ENCODE data around the gene APOH. TPM values are rescaled to one million over a fixed set of nuclear protein-coding genes. Genes with fewer than 3 reads are reported as not detected.

The APOH gene
- total RNA-seq, 1 experiment from 2014 or later, result not detected

GRCh38 chr17:66175892-66176291, 53.3 kb downstream of the APOH start:
- BruUV-seq (replicated peaks), result no TSS peak
- Mint-ChIP-seq H3K9me3 (ENCODE audit: unreplicated experiment) (no peaks in the 10 kb centered on the region), H3K27ac (ENCODE audit: low read depth, unreplicated experiment) (no peak overlapping the region), H3K4me3 (ENCODE audit: unreplicated experiment) (no peak overlapping the region), H3K4me1 (ENCODE audit: insufficient read depth, unreplicated experiment) (no peaks in the 10 kb centered on the region), H3K27me3 (ENCODE audit: insufficient read depth, unreplicated experiment) (no peaks in the 10 kb centered on the region), H3K36me3 (ENCODE audit: insufficient read depth, unreplicated experiment) (no peaks in the 10 kb centered on the region)
- ChIA-PET CTCF (interaction anchor here (0.7 kb wide), 1 partner anchor 619 kb away, joined by 5 read pairs; no protein-coding TSS in a partner anchor), POLR2A (no interaction called here)
- DNase-seq (ENCODE audit: unreplicated experiment), result no peak
- intact Hi-C loops (cut with micrococcal nuclease), result no loop called here
- TF ChIP-seq CTCF (IDR thresholded peaks at IDR 0.05; ENCODE audit: unreplicated experiment), result no peak

GRCh38 chr17:66172691-66173223, 56.5 kb downstream of the APOH start:
- Mint-ChIP-seq H3K36me3 (ENCODE audit: insufficient read depth, unreplicated experiment) (no peaks in the 10 kb centered on the region), H3K9me3 (ENCODE audit: unreplicated experiment) (no peaks in the 10 kb centered on the region), H3K27ac (ENCODE audit: low read depth, unreplicated experiment) (no peak overlapping the region), H3K27me3 (ENCODE audit: insufficient read depth, unreplicated experiment) (no peaks in the 10 kb centered on the region), H3K4me3 (ENCODE audit: unreplicated experiment) (no peak overlapping the region), H3K4me1 (ENCODE audit: insufficient read depth, unreplicated experiment) (no peaks in the 10 kb centered on the region)
- intact Hi-C loops (cut with micrococcal nuclease), result no loop called here
- DNase-seq (ENCODE audit: unreplicated experiment), result no peak
- CTCF ChIA-PET, result interaction anchor here (1.5 kb wide), 1 partner anchor 941 kb away, joined by 6 read pairs; no protein-coding TSS in a partner anchor
- BruUV-seq (replicated peaks), result no TSS peak
- POLR2A ChIA-PET, result no interaction called here
- TF ChIP-seq CTCF (IDR thresholded peaks at IDR 0.05; ENCODE audit: unreplicated experiment), result no peak

GRCh38 chr17:66172144-66172543, 57.1 kb downstream of the APOH start:
- H3K27me3 Mint-ChIP-seq (ENCODE audit: insufficient read depth, unreplicated experiment), result no peaks in the 10 kb centered on the region
- no peak overlapping the region for H3K27ac Mint-ChIP-seq (ENCODE audit: low read depth, unreplicated experiment)
- ChIA-PET CTCF (no interaction called here), POLR2A (no interaction called here)
- H3K36me3 Mint-ChIP-seq (ENCODE audit: insufficient read depth, unreplicated experiment), result no peaks in the 10 kb centered on the region
- no peaks in the 10 kb centered on the region for H3K4me1 Mint-ChIP-seq (ENCODE audit: insufficient read depth, unreplicated experiment)
- no peak overlapping the region for H3K4me3 Mint-ChIP-seq (ENCODE audit: unreplicated experiment)
- DNase-seq (ENCODE audit: unreplicated experiment), result no peak
- no TSS peak for BruUV-seq (replicated peaks)
- H3K9me3 Mint-ChIP-seq (ENCODE audit: unreplicated experiment), result no peaks in the 10 kb centered on the region
- no peak for TF ChIP-seq CTCF (IDR thresholded peaks at IDR 0.05; ENCODE audit: unreplicated experiment)
- intact Hi-C loops (cut with micrococcal nuclease), result no loop called here

- H3K4me1 Mint-ChIP-seq (ENCODE audit: insufficient read depth, unreplicated experiment), result no peaks in the 10 kb centered on the region
- DNase-seq (ENCODE audit: unreplicated experiment), result no peak
- BruUV-seq (replicated peaks), result no TSS peak
- intact Hi-C loops (cut with micrococcal nuclease), result no loop called here
- no peaks in the 10 kb centered on the region for H3K36me3 Mint-ChIP-seq (ENCODE audit: insufficient read depth, unreplicated experiment)
- CTCF ChIA-PET, result no interaction called here
- H3K27ac Mint-ChIP-seq (ENCODE audit: low read depth, unreplicated experiment), result no peak overlapping the region
- H3K4me3 Mint-ChIP-seq (ENCODE audit: unreplicated experiment), result no peak overlapping the region
- POLR2A ChIA-PET, result no interaction called here
- no peak for TF ChIP-seq CTCF (IDR thresholded peaks at IDR 0.05; ENCODE audit: unreplicated experiment)
- H3K9me3 Mint-ChIP-seq (ENCODE audit: unreplicated experiment), result no peaks in the 10 kb centered on the region
- H3K27me3 Mint-ChIP-seq (ENCODE audit: insufficient read depth, unreplicated experiment), result no peaks in the 10 kb centered on the region
Measured at GRCh38 chr17:66171692-66172091, 57.5 kb downstream of the APOH start.

Measured in MCF 10A (cell line).